Liver (tissue), 9 donors: ENCODE data around the gene PPFIBP1. TPM values are rescaled to one million over a fixed set of nuclear protein-coding genes. Genes with fewer than 3 reads are reported as not detected.

Experiments
- DNase-seq: peaks from one replicate; pipeline ENCODE4 v3.0.0-alpha.2; 2017; ENCODE audit warnings: low spot score
- H3K27ac ChIP-seq, 2 donors: one replicate each; pipeline ENCODE4 v1.7.0; 2013; ENCODE audit warnings: inconsistent platforms in 2 of 2, low read length in 2 of 2, control low read depth in 1 of 2, low read depth in 1 of 2, mild to moderate bottlenecking in 1 of 2
- H3K27me3 ChIP-seq, 4 donors: one replicate each; pipeline versions ENCODE4 v1.6.1 to v1.7.0; 2013; ENCODE audit warnings: low read length in 3 of 4, inconsistent platforms in 1 of 4, mild to moderate bottlenecking in 1 of 4, moderate library complexity in 1 of 4; ENCODE audit not compliant: control insufficient read depth in 4 of 4, insufficient read depth in 4 of 4
- H3K36me3 ChIP-seq, 4 donors: one replicate each; pipeline versions ENCODE4 v1.6.1 to v1.7.0; 2013; ENCODE audit warnings: low read length in 3 of 4, mild to moderate bottlenecking in 3 of 4, low read depth in 1 of 4, moderate library complexity in 1 of 4; ENCODE audit not compliant: control insufficient read depth in 4 of 4, insufficient read depth in 3 of 4
- H3K4me1 ChIP-seq, 4 donors: one replicate each; pipeline versions ENCODE4 v1.6.1 to v1.7.0; 2013; ENCODE audit warnings: low read length in 3 of 4, mild to moderate bottlenecking in 3 of 4, moderate library complexity in 1 of 4; ENCODE audit not compliant: control insufficient read depth in 4 of 4, insufficient read depth in 4 of 4
- H3K4me3 ChIP-seq, 3 donors: one replicate each; pipeline versions ENCODE4 v1.6.1 to v1.7.0; 2013; ENCODE audit warnings: low read length in 3 of 3, control low read depth in 1 of 3, low read depth in 1 of 3, mild to moderate bottlenecking in 1 of 3
- H3K9ac ChIP-seq, 2 donors: one replicate each; pipeline ENCODE4 v1.7.0; 2013; ENCODE audit warnings: low read length in 2 of 2, mild to moderate bottlenecking in 2 of 2, moderate library complexity in 2 of 2, control low read depth in 1 of 2, low read depth in 1 of 2
- H3K9me3 ChIP-seq, 4 donors: one replicate each; pipeline versions ENCODE4 v1.6.1 to v1.7.0; 2013; ENCODE audit warnings: low read length in 3 of 4; ENCODE audit not compliant: control insufficient read depth in 4 of 4
- CTCF ChIP-seq: fragments of 150-350 bp; IDR thresholded peaks from 2 replicates; pipeline ENCODE4 v1.5.1; 2017; ENCODE audit warnings: improper control_type of control experiment, low read depth, low read length; ENCODE audit not compliant: missing input control
- EGR1 ChIP-seq, 2 donors: IDR thresholded peaks; 2 replicates each; pipeline ENCODE4 v1.6.1; 2016 to 2018; ENCODE audit warnings: antibody characterized with exemption in 2 of 2, low read depth in 2 of 2
- FOXA1 ChIP-seq: IDR thresholded peaks from 2 replicates; pipeline ENCODE4 v1.6.1; 2016; ENCODE audit warnings: antibody characterized with exemption
- GABPA ChIP-seq, 2 donors: IDR thresholded peaks in 1 of 2; conservative IDR thresholded peaks in 1 of 2; 2 replicates each; pipeline ENCODE4 v1.6.1; 2016; ENCODE audit warnings: antibody characterized with exemption in 2 of 2, mild to moderate bottlenecking in 1 of 2, moderate library complexity in 1 of 2
- JUND ChIP-seq, 2 donors: IDR thresholded peaks; 2 replicates each; pipeline ENCODE4 v1.6.1; 2016; ENCODE audit warnings: antibody characterized with exemption in 2 of 2
- NR2F2 ChIP-seq: IDR thresholded peaks from 2 replicates; pipeline ENCODE4 v1.6.1; 2016; ENCODE audit warnings: antibody characterized with exemption
- RAD21 ChIP-seq, 2 donors: IDR thresholded peaks; 2 replicates each; pipeline ENCODE4 v1.6.1; 2016; ENCODE audit warnings: antibody characterized with exemption in 2 of 2, mild to moderate bottlenecking in 2 of 2
- RXRA ChIP-seq, 2 donors: IDR thresholded peaks; 2 replicates each; pipeline ENCODE4 v1.6.1; 2017 to 2018; ENCODE audit warnings: antibody characterized with exemption in 2 of 2, mild to moderate bottlenecking in 1 of 2
- SP1 ChIP-seq: IDR thresholded peaks from 2 replicates; pipeline ENCODE4 v1.6.1; 2018; ENCODE audit warnings: antibody characterized with exemption, mild to moderate bottlenecking
- TAF1 ChIP-seq: conservative IDR thresholded peaks from 2 replicates; pipeline ENCODE4 v1.6.1; 2016; ENCODE audit warnings: antibody characterized with exemption, mild to moderate bottlenecking
- YY1 ChIP-seq: IDR thresholded peaks from 2 replicates; pipeline ENCODE4 v1.6.1; 2016; ENCODE audit warnings: antibody characterized with exemption, mild to moderate bottlenecking
- WGBS: extraction: QIAGEN DNeasy Blood & Tissue Kit; methylation state at CpG from one replicate; pipeline ENCODE4 v1.1.7; 2013; 5-methylcytosine and 5-hydroxymethylcytosine counted together
- polyA plus RNA-seq, 2 donors: library from polyadenylated mRNA; stranded (reverse) in 1 of 2; unstranded in 1 of 2; fragments of 200-250 nt in 1 of 2; fragments of >200 nt in 1 of 2; fragmentation: Nextera tagmentation in 1 of 2; extraction: Ambion mirVana in 1 of 2; gene quantifications; one replicate each; pipeline versions ENCODE4 v1.2.1 to v1.2.3, GENCODE V29; 2013 to 2015
- total RNA-seq, 2 donors: library from RNA; depleted of rRNA; stranded (reverse); fragments of >200 nt; gene quantifications; one replicate each; pipeline ENCODE4 v1.2.3, GENCODE V29; 2014
- TF ChIP-seq, protein P1 (sequence below): IDR thresholded peaks from 2 replicates; pipeline ENCODE4 v1.6.1; 2016; ENCODE audit warnings: antibody characterized with exemption
- TF ChIP-seq, protein P2 (sequence below): IDR thresholded peaks from 2 replicates; pipeline ENCODE4 v1.6.1; 2016; ENCODE audit warnings: antibody characterized with exemption, mild to moderate bottlenecking
- donor health status: healthy.
- donor health status: healthy.
- donor health status: healthy.
- donor health status: healthy.
- donor health status: healthy.

Gene PPFIBP1
- total and polyA plus RNA-seq, 4 donors = 10.5 to 65.8 (median 17.4) TPM

DNA sequence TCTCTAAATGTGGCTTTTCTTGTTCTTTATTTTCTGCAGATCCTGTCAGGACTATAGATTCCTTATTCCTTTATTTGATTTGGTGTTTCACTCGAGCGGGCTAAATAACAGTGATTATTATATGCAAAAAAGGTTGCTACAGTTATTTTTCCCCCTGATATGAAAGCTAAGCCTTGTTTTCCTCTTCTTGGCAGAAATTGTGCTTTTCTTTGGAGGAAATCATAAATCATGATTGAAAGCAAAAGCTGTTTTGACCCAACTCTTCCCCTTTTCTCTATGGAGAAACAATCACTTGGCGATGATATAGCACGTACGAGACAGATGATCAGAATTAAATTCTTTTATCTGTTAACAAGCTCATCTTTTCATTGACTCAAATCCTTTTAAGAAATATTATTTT lies 31.4 kb downstream of the PPFIBP1 start:
- Histone ChIP-seq H3K4me3 (no peak overlapping the region), H3K36me3 (no peaks in the 10 kb centered on the region), H3K4me1 (peaks cover 5 to 41% (median 28%) of the 10 kb centered on the region in 4 donors), H3K9ac (peak overlapping the region in 1 of 2 donors; percentile 4), H3K27ac (peak overlapping the region; percentile 43 to 58), H3K9me3 (no peaks in the 10 kb centered on the region), H3K27me3 (no peaks in the 10 kb centered on the region)
- TF ChIP-seq, protein P1, sequence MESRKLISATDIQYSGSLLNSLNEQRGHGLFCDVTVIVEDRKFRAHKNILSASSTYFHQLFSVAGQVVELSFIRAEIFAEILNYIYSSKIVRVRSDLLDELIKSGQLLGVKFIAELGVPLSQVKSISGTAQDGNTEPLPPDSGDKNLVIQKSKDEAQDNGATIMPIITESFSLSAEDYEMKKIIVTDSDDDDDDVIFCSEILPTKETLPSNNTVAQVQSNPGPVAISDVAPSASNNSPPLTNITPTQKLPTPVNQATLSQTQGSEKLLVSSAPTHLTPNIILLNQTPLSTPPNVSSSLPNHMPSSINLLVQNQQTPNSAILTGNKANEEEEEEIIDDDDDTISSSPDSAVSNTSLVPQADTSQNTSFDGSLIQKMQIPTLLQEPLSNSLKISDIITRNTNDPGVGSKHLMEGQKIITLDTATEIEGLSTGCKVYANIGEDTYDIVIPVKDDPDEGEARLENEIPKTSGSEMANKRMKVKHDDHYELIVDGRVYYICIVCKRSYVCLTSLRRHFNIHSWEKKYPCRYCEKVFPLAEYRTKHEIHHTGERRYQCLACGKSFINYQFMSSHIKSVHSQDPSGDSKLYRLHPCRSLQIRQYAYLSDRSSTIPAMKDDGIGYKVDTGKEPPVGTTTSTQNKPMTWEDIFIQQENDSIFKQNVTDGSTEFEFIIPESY = no peak
- no peak for TF ChIP-seq TAF1
- TF ChIP-seq SP1 = no peak
- no peak for TF ChIP-seq RXRA (IDR thresholded peaks at IDR 0.05)
- TF ChIP-seq, protein P2, sequence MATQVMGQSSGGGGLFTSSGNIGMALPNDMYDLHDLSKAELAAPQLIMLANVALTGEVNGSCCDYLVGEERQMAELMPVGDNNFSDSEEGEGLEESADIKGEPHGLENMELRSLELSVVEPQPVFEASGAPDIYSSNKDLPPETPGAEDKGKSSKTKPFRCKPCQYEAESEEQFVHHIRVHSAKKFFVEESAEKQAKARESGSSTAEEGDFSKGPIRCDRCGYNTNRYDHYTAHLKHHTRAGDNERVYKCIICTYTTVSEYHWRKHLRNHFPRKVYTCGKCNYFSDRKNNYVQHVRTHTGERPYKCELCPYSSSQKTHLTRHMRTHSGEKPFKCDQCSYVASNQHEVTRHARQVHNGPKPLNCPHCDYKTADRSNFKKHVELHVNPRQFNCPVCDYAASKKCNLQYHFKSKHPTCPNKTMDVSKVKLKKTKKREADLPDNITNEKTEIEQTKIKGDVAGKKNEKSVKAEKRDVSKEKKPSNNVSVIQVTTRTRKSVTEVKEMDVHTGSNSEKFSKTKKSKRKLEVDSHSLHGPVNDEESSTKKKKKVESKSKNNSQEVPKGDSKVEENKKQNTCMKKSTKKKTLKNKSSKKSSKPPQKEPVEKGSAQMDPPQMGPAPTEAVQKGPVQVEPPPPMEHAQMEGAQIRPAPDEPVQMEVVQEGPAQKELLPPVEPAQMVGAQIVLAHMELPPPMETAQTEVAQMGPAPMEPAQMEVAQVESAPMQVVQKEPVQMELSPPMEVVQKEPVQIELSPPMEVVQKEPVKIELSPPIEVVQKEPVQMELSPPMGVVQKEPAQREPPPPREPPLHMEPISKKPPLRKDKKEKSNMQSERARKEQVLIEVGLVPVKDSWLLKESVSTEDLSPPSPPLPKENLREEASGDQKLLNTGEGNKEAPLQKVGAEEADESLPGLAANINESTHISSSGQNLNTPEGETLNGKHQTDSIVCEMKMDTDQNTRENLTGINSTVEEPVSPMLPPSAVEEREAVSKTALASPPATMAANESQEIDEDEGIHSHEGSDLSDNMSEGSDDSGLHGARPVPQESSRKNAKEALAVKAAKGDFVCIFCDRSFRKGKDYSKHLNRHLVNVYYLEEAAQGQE = no peak
- TF ChIP-seq YY1 = no peak
- TF ChIP-seq CTCF = no peak
- TF ChIP-seq GABPA (IDR thresholded peaks at IDR 0.05 in 1 of 2, conservative IDR thresholded peaks at IDR 0.05 in 1 of 2) = no peak
- DNase-seq = no peak
- 66% methylated on average over 5 of the region's 5 CpGs for WGBS

DNA sequence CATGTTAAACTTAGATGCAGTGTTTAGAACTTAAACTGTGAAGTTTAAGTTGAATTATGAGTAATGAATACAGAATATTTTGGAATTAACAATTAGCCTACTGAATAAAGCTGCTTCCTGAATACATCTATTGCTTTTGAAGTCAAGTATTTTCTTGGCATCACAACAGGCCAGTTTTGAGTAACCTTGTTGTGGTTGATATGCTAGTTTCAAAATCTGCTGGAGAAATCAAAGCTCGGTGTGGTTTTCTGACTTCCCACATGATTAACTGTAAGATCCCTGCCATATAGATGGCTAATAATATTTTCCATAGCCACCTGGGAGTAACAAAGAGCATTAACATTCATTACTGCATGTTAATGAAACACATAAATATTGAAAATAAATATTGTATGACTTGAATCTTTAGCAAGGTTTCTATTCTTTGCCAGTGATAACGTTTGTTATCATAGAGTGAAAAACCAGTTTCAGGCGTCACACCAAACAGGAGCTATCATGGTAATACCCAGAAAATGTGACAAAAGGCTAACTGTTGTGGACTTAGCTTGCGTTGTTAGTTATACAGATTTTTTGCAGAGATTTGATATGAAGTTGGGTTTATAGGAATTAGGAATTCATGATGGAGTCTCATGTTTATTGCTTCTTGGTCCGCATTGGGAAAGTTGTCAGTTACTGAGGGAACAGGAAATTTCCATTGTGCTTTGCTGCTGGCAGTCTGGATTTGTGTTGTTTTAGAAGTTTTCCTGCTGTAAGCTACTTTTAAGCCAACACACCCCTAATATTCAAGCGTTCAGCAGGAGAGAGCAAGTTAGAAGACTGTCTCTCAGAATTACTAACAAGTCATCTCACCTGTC lies 32.1 kb downstream of the PPFIBP1 start:
- DNase-seq = no peak
- Histone ChIP-seq H3K4me3 (no peak overlapping the region), H3K9ac (peak overlapping the region in 1 of 2 donors; percentile 12), H3K27ac (peak overlapping the region; percentile 36 to 51), H3K36me3 (no peaks in the 10 kb centered on the region), H3K4me1 (peaks cover 3 to 35% (median 22%) of the 10 kb centered on the region in 4 donors), H3K9me3 (no peaks in the 10 kb centered on the region), H3K27me3 (no peaks in the 10 kb centered on the region)
- TF ChIP-seq CTCF (no peak), NR2F2 (no peak), RAD21 (IDR thresholded peaks at IDR 0.05) (no peak), FOXA1 (no peak), JUND (IDR thresholded peaks at IDR 0.05) (no peak), SP1 (no peak), TAF1 (no peak), GABPA (IDR thresholded peaks at IDR 0.05 in 1 of 2, conservative IDR thresholded peaks at IDR 0.05 in 1 of 2) (no peak), EGR1 (IDR thresholded peaks at IDR 0.05; ENCODE audit: low read depth in 2 of 2) (no peak)
- TF ChIP-seq, protein P1 = no peak
- WGBS = 50% methylated on average over 6 of the region's 6 CpGs
